Smooth muscle cell (in vitro differentiated cells): ENCODE measurements around the gene RAB6B. TPM values are rescaled to one million over a fixed set of nuclear protein-coding genes. Genes with fewer than 3 reads are reported as not detected.

ENCODE experiments used
- DNase-seq: peaks from one replicate; lab custom pipeline; 2025; ENCODE audit not compliant: unreplicated experiment; lab: John Stamatoyannopoulos, UW
- H2AFZ ChIP-seq: fragments of 200-600 bp; sonication (generic); 2 replicates; pipeline ENCODE4 v1.6.0; 2016; ENCODE audit warnings: antibody characterized with exemption, low read depth, mild to moderate bottlenecking
- H3F3A ChIP-seq: fragments of 200-600 bp; sonication (generic); 2 replicates; pipeline ENCODE4 v1.6.0; 2017; ENCODE audit warnings: antibody characterized with exemption, low read depth
- H3K27ac ChIP-seq: fragments of 200-600 bp; sonication (generic); 2 replicates; pipeline ENCODE4 v1.5.1; 2016; ENCODE audit warnings: low read depth, mild to moderate bottlenecking
- H3K27me3 ChIP-seq: fragments of 200-600 bp; sonication (generic); 2 replicates; pipeline ENCODE4 v1.6.1; 2016; ENCODE audit warnings: low read depth, mild to moderate bottlenecking
- H3K36me3 ChIP-seq: fragments of 200-600 bp; sonication (generic); 2 replicates; pipeline ENCODE4 v1.5.1; 2016; ENCODE audit warnings: low read depth
- H3K4me1 ChIP-seq: fragments of 200-600 bp; sonication (generic); 2 replicates; pipeline ENCODE4 v1.5.1; 2016; ENCODE audit warnings: low read depth
- H3K4me2 ChIP-seq: fragments of 200-600 bp; sonication (generic); 2 replicates; pipeline ENCODE4 v1.6.0; 2016; ENCODE audit warnings: mild to moderate bottlenecking
- H3K4me3 ChIP-seq: fragments of 200-600 bp; sonication (generic); 2 replicates; pipeline ENCODE4 v1.5.1; 2016; ENCODE audit warnings: mild to moderate bottlenecking
- H3K79me2 ChIP-seq: fragments of 200-600 bp; sonication (generic); 2 replicates; pipeline ENCODE4 v1.6.0; 2016; ENCODE audit warnings: low read depth, mild to moderate bottlenecking
- H3K9ac ChIP-seq: fragments of 200-600 bp; sonication (generic); 2 replicates; pipeline ENCODE4 v1.6.0; 2016; ENCODE audit warnings: low read depth
- H3K9me3 ChIP-seq: fragments of 200-600 bp; sonication (generic); replicated peaks from 2 replicates; pipeline ENCODE4 v1.5.1; 2016; ENCODE audit warnings: low read depth
- H4K20me1 ChIP-seq: fragments of 200-600 bp; sonication (generic); 2 replicates; pipeline ENCODE4 v1.6.0; 2016; ENCODE audit warnings: low read depth
- CTCF ChIP-seq: fragments of 200-600 bp; sonication (generic); IDR thresholded peaks from 2 replicates; pipeline ENCODE4 v1.5.1; 2017; ENCODE audit warnings: borderline replicate concordance, mild to moderate bottlenecking, antibody characterized with exemption; ENCODE audit not compliant: insufficient read depth, poor library complexity, severe bottlenecking
- WGBS: methylation state at CpG from one replicate; pipeline ENCODE4 v1.1.7; 2016; ENCODE audit warnings: low lambda C conversion rate; 5-methylcytosine and 5-hydroxymethylcytosine counted together
- polyA plus RNA-seq: library from polyadenylated mRNA; unstranded; fragments of >200 nt; fragmentation: Nextera tagmentation; extraction: Ambion mirVana; gene quantifications from 2 replicates; pipeline ENCODE4 v1.2.1, GENCODE V29; 2016
- total RNA-seq: library from RNA; depleted of rRNA; stranded (reverse); fragments of >200 nt; gene quantifications from 2 replicates; pipeline ENCODE4 v1.2.3, GENCODE V29; 2014

Gene RAB6B
- total and polyA plus RNA-seq, 2 experiments from 2014 or later, result 1.2 to 2.0 TPM

- Histone ChIP-seq H3K9ac (no peak overlapping the region), H3K27me3 (peaks cover under 1% of the 10 kb centered on the region), H3K9me3 (no peaks in the 10 kb centered on the region), H2AFZ (no peak overlapping the region), H3F3A (no peaks in the 10 kb centered on the region), H3K36me3 (no peaks in the 10 kb centered on the region), H3K4me2 (no peak overlapping the region), H3K27ac (no peak overlapping the region), H3K4me1 (peaks cover 8% of the 10 kb centered on the region), H3K79me2 (no peaks in the 10 kb centered on the region), H3K4me3 (no peak overlapping the region), H4K20me1 (no peaks in the 10 kb centered on the region)
- no peak for DNase-seq
- WGBS, result 93% methylated on average over 9 of the region's 9 CpGs
- no peak for TF ChIP-seq CTCF
Measured at GRCh38 chr3:133888726-133889340, 6.8 kb downstream of the RAB6B start.

GRCh38 chr3:133887803-133888703, 7.6 kb downstream of the RAB6B start:
- H2AFZ ChIP-seq, result no peak overlapping the region
- no peak overlapping the region for H3K4me2 ChIP-seq
- H4K20me1 ChIP-seq, result no peaks in the 10 kb centered on the region
- 64% methylated on average over 8 of the region's 8 CpGs for WGBS
- H3K9me3 ChIP-seq, result no peaks in the 10 kb centered on the region
- no peaks in the 10 kb centered on the region for H3K36me3 ChIP-seq
- DNase-seq, result no peak
- H3K27me3 ChIP-seq, result no peaks in the 10 kb centered on the region
- TF ChIP-seq CTCF, result no peak
- no peak overlapping the region for H3K9ac ChIP-seq
- peaks cover 8% of the 10 kb centered on the region for H3K4me1 ChIP-seq
- no peak overlapping the region for H3K4me3 ChIP-seq
- no peaks in the 10 kb centered on the region for H3F3A ChIP-seq
- no peaks in the 10 kb centered on the region for H3K79me2 ChIP-seq
- no peak overlapping the region for H3K27ac ChIP-seq

GRCh38 chr3:133887074-133887802, 8.4 kb downstream of the RAB6B start:
- no peak for DNase-seq
- Histone ChIP-seq H3K4me2 (no peak overlapping the region), H4K20me1 (no peaks in the 10 kb centered on the region), H3K4me1 (peaks cover 8% of the 10 kb centered on the region), H3K27ac (no peak overlapping the region), H3K79me2 (no peaks in the 10 kb centered on the region), H3K9ac (no peak overlapping the region), H3K4me3 (no peak overlapping the region), H3K9me3 (no peaks in the 10 kb centered on the region), H2AFZ (no peak overlapping the region), H3F3A (no peaks in the 10 kb centered on the region), H3K36me3 (no peaks in the 10 kb centered on the region), H3K27me3 (no peaks in the 10 kb centered on the region)
- TF ChIP-seq CTCF, result no peak
- WGBS, result 80% methylated on average over 4 of the region's 4 CpGs
